H1 (cell line): ENCODE results near the gene SPEF1. TPM values are rescaled to one million over a fixed set of nuclear protein-coding genes. Genes with fewer than 3 reads are reported as not detected.

Experiments
- CTCF ChIA-PET: fragments of 300-600 bp; sonication (Branson Sonifier 250); formaldehyde crosslinking; loops from one replicate; lab custom pipeline; 2021; ENCODE audit not compliant: partially characterized antibody; lab: Charles Lee
- POLR2A ChIA-PET: fragments of 300-600 bp; sonication (Branson Sonifier 250); formaldehyde crosslinking; loops from one replicate; lab custom pipeline; 2021; ENCODE audit warnings: inconsistent platforms; ENCODE audit not compliant: partially characterized antibody; lab: Charles Lee
- DNase-seq, 2 experiments: peaks; one replicate each; pipeline versions ENCODE4 v3.0.0 to v3.0.0-alpha.2; 2010 to 2022; ENCODE audit warnings: low spot score in 2 of 2, low read depth in 1 of 2, mixed read lengths in 1 of 2
- FAIRE-seq: peaks from 2 replicates; lab custom pipeline; 2011; peaks lifted over from hg19 to GRCh38; lab: Jason Lieb, UNC
- H2AFZ ChIP-seq: 2 replicates; pipeline ENCODE4 v1.8.1; 2012; ENCODE audit warnings: low read length, inconsistent platforms
- H2AK5ac ChIP-seq: 2 replicates; pipeline ENCODE4 v1.6.1; 2013; ENCODE audit warnings: low read depth, low read length
- H2BK120ac ChIP-seq: replicated peaks from 2 replicates; pipeline ENCODE3; 2013; ENCODE audit warnings: low read depth, low read length, inconsistent platforms
- H2BK12ac ChIP-seq: 2 replicates; pipeline ENCODE4 v1.6.1; 2013; ENCODE audit warnings: low read depth, low read length
- H2BK15ac ChIP-seq: 2 replicates; pipeline ENCODE4 v1.6.1; 2013; ENCODE audit warnings: low read length
- H2BK20ac ChIP-seq: 2 replicates; pipeline ENCODE4 v1.6.1; 2013; ENCODE audit warnings: low read length
- H2BK5ac ChIP-seq: 2 replicates; pipeline ENCODE4 v1.6.1; 2013; ENCODE audit warnings: low read depth, low read length
- H3K14ac ChIP-seq: 2 replicates; pipeline ENCODE4 v1.6.1; 2013; ENCODE audit warnings: inconsistent platforms; ENCODE audit not compliant: insufficient read length
- H3K18ac ChIP-seq: 2 replicates; pipeline ENCODE4 v1.6.1; 2013; ENCODE audit warnings: low read length; ENCODE audit errors: extremely low read depth
- H3K23ac ChIP-seq: 2 replicates; pipeline ENCODE4 v1.6.1; 2013; ENCODE audit warnings: inconsistent platforms; ENCODE audit not compliant: insufficient read length
- H3K23me2 ChIP-seq: 2 replicates; pipeline ENCODE4 v1.6.1; 2013; ENCODE audit warnings: low read depth, low read length
- H3K27ac ChIP-seq: 2 replicates; pipeline ENCODE4 v1.6.1; 2011; ENCODE audit warnings: low read depth, low read length, inconsistent platforms
- H3K27me3 ChIP-seq, 4 experiments: replicated peaks in 1 of 4; 1 replicate in 1 of 4; 2 replicates in 3 of 4; pipeline versions ENCODE4 v1.6.1 to v1.8.1; 2011 to 2013; ENCODE audit warnings: low read length in 3 of 4, mild to moderate bottlenecking in 3 of 4, inconsistent platforms in 2 of 4, mixed read lengths in 2 of 4, moderate library complexity in 1 of 4; ENCODE audit not compliant: control insufficient read depth in 3 of 4, insufficient read depth in 3 of 4; ENCODE audit errors: extremely low read depth in 1 of 4
- H3K36me3 ChIP-seq, 4 experiments: 2 replicates each; pipeline versions ENCODE4 v1.6.1 to v1.8.1; 2011 to 2013; ENCODE audit warnings: mild to moderate bottlenecking in 4 of 4, low read length in 3 of 4, moderate library complexity in 2 of 4, control low read depth in 1 of 4, inconsistent platforms in 1 of 4; ENCODE audit not compliant: insufficient read depth in 4 of 4, control insufficient read depth in 2 of 4
- H3K4ac ChIP-seq: replicated peaks from 2 replicates; pipeline ENCODE3; 2013; ENCODE audit warnings: low read length, low read depth, mixed read lengths, inconsistent platforms; ENCODE audit not compliant: insufficient read length
- H3K4me1 ChIP-seq, 4 experiments: replicated peaks in 1 of 4; 1 replicate in 1 of 4; 2 replicates in 3 of 4; pipeline versions ENCODE4 v1.6.1 to v1.8.1; 2011 to 2013; ENCODE audit warnings: low read length in 3 of 4, inconsistent platforms in 2 of 4, mixed read lengths in 1 of 4; ENCODE audit not compliant: insufficient read depth in 4 of 4, control insufficient read depth in 3 of 4
- H3K4me2 ChIP-seq, 2 experiments: 2 replicates each; pipeline versions ENCODE4 v1.6.1 to v1.8.1; 2011 to 2013; ENCODE audit warnings: low read depth in 2 of 2, low read length in 2 of 2, control low read depth in 1 of 2, inconsistent platforms in 1 of 2, mild to moderate bottlenecking in 1 of 2; ENCODE audit not compliant: insufficient read depth in 1 of 2
- H3K4me3 ChIP-seq, 4 experiments: fragments of 200-600, 300-600 bp in 1 of 4; sonication (generic), shearing (Covaris generic), sonication (Bioruptor Twin) in 1 of 4; 2 replicates each; pipeline versions ENCODE4 v1.5.1 to v1.8.1; 2011 to 2016; ENCODE audit warnings: low read length in 4 of 4, low read depth in 3 of 4, control low read depth in 2 of 4, inconsistent platforms in 2 of 4, mild to moderate bottlenecking in 2 of 4, mixed read lengths in 1 of 4, moderate library complexity in 1 of 4; ENCODE audit not compliant: insufficient read depth in 2 of 4; ENCODE audit errors: extremely low read depth in 1 of 4
- H3K56ac ChIP-seq: replicated peaks from 2 replicates; pipeline ENCODE3; 2013; ENCODE audit warnings: low read depth, mild to moderate bottlenecking, mixed read lengths, low read length, inconsistent platforms; ENCODE audit not compliant: insufficient read length
- H3K79me1 ChIP-seq: 2 replicates; pipeline ENCODE4 v1.6.1; 2013; ENCODE audit warnings: low read depth, low read length, control low read depth
- H3K79me2 ChIP-seq, 2 experiments: 2 replicates each; pipeline versions ENCODE4 v1.6.1 to v1.8.1; 2012 to 2013; ENCODE audit warnings: low read length in 2 of 2, mild to moderate bottlenecking in 2 of 2, inconsistent platforms in 1 of 2; ENCODE audit not compliant: insufficient read depth in 2 of 2, control insufficient read depth in 1 of 2
- H3K9ac ChIP-seq, 4 experiments: replicated peaks in 1 of 4; 1 replicate in 1 of 4; 2 replicates in 3 of 4; pipeline versions ENCODE4 v1.6.1 to v1.8.1; 2011 to 2013; ENCODE audit warnings: low read depth in 3 of 4, low read length in 3 of 4, control low read depth in 2 of 4, mild to moderate bottlenecking in 2 of 4, moderate library complexity in 2 of 4, inconsistent platforms in 1 of 4; ENCODE audit errors: extremely low read depth in 1 of 4
- H3K9me3 ChIP-seq, 2 experiments: 2 replicates each; pipeline versions ENCODE4 v1.6.1 to v1.8.1; 2012 to 2013; ENCODE audit warnings: mild to moderate bottlenecking in 2 of 2, moderate library complexity in 2 of 2, control low read depth in 1 of 2, inconsistent platforms in 1 of 2, low read depth in 1 of 2, low read length in 1 of 2, mixed read lengths in 1 of 2; ENCODE audit not compliant: insufficient read depth in 2 of 2
- H4K20me1 ChIP-seq, 2 experiments: replicated peaks in 1 of 2; 2 replicates each; pipeline versions ENCODE3 to v1.8.1; 2011 to 2013; ENCODE audit warnings: inconsistent platforms in 2 of 2, low read length in 2 of 2, mild to moderate bottlenecking in 1 of 2; ENCODE audit not compliant: insufficient read depth in 2 of 2, control insufficient read depth in 1 of 2
- H4K5ac ChIP-seq: 2 replicates; pipeline ENCODE4 v1.6.1; 2013; ENCODE audit warnings: low read length, low read depth, mixed read lengths, inconsistent platforms; ENCODE audit not compliant: insufficient read length
- H4K8ac ChIP-seq: 2 replicates; pipeline ENCODE4 v1.8.0; 2013; ENCODE audit warnings: mild to moderate bottlenecking, moderate library complexity, low read length, inconsistent platforms; ENCODE audit not compliant: insufficient read depth; ENCODE audit errors: extremely low read depth
- H4K91ac ChIP-seq: replicated peaks from 2 replicates; pipeline ENCODE3; 2013; ENCODE audit warnings: low read length, mixed read lengths, inconsistent platforms; ENCODE audit not compliant: insufficient read length
- EP300 ChIP-seq, 2 experiments: IDR thresholded peaks; 1 replicate in 1 of 2; 2 replicates in 1 of 2; pipeline ENCODE4 v1.6.1; 2011 to 2012; ENCODE audit warnings: low read depth in 2 of 2, low read length in 2 of 2, mild to moderate bottlenecking in 2 of 2, borderline replicate concordance in 1 of 2, inconsistent platforms in 1 of 2, moderate library complexity in 1 of 2
- WGBS, 2 experiments: shearing (Covaris generic) in 1 of 2; methylation state at CpG; one replicate each; pipeline versions ENCODE4 v1.1.6 to v1.1.7; 2013 to 2015; ENCODE audit warnings: low lambda C conversion rate in 2 of 2, mixed read lengths in 2 of 2, inconsistent platforms in 1 of 2, low coverage in 1 of 2, missing lambda C conversion rate in 1 of 2; ENCODE audit not compliant: insufficient replicate concordance in 2 of 2, insufficient coverage in 1 of 2, insufficient read length in 1 of 2; ENCODE audit errors: extremely low coverage in 1 of 2, missing lambda C conversion rate in 1 of 2; 5-methylcytosine and 5-hydroxymethylcytosine counted together
- polyA plus RNA-seq, 7 experiments: library from polyadenylated mRNA; depleted of rRNA in 3 of 7; stranded (reverse) in 5 of 7; unstranded in 2 of 7; fragments of >200 nt in 5 of 7; fragments of 200-250 nt in 2 of 7; gene quantifications; 1 replicate in 5 of 7; 2 replicates in 1 of 7; 4 replicates in 1 of 7; pipeline versions ENCODE4 v1.2.1 to v1.2.3, GENCODE V29; 2011 to 2013; ENCODE audit warnings: missing spikeins in 2 of 7, mixed read lengths in 2 of 7
- total RNA-seq: library from RNA; stranded (reverse); fragmentation: NEBNext Ultra II Directional; extraction: Animal tissue kit (Norgen Biotek cat#: 25700); gene quantifications from 2 replicates; pipeline ENCODE4 v1.2.1, GENCODE V29; 2021

SPEF1 gene
- total and polyA plus RNA-seq, 2 of the 8 experiments (the other 6 are each of a cell fraction or from before 2014, with no cell fraction given) = 0.51 to 0.71 TPM

DNA sequence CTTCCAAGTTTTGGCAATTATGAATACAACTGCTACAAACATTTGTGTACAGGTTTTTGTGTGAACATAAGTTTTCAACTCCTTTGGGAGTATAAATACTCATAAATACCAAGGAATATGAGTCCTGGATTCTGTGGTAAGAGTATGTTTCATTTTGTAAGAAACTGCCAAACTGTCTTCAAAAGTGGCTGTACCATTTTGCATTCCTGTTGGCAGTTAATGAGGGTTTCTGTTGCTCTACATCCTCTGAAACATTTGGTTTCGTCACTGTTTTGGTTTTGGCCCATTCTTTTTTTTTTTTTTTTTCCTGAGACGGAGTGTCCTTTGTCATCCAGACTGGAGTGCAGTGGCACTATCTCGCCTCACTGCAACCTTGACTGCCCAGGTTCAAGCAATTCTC, 47.5 kb upstream of the SPEF1 start:
- Histone ChIP-seq H3K36me3 (no peaks in the 10 kb centered on the region), H3K9ac (no peak overlapping the region), H3K79me2 (no peaks in the 10 kb centered on the region), H2AK5ac (no peak overlapping the region), H2BK120ac (no peak overlapping the region), H4K20me1 (no peaks in the 10 kb centered on the region), H4K8ac (no peak overlapping the region), H3K27ac (no peak overlapping the region), H3K56ac (no peak overlapping the region), H3K79me1 (no peaks in the 10 kb centered on the region), H3K4me2 (no peak overlapping the region), H3K4me1 (no peaks in the 10 kb centered on the region), H3K14ac (no peak overlapping the region), H2AFZ (no peak overlapping the region), H3K4ac (no peak overlapping the region), H2BK20ac (no peak overlapping the region), H4K91ac (no peak overlapping the region), H2BK5ac (no peak overlapping the region), H4K5ac (no peak overlapping the region), H3K23ac (no peak overlapping the region), H3K27me3 (no peaks in the 10 kb centered on the region), H3K4me3 (no peak overlapping the region), H2BK12ac (no peak overlapping the region), H3K18ac (no peak overlapping the region), H2BK15ac (no peak overlapping the region), H3K9me3 (no peaks in the 10 kb centered on the region), H3K23me2 (no peaks in the 10 kb centered on the region)
- DNase-seq (no peak), FAIRE-seq (no peak)
- POLR2A ChIA-PET = interaction anchor here (0.6 kb wide), 1 partner anchor 50 kb away, joined by 3 read pairs; no protein-coding TSS in a partner anchor
- WGBS, 2 experiments = 87% methylated on average over 3 of the region's 3 CpGs; no CpG with 5 or more reads in 1 of the 2 experiments
- CTCF ChIA-PET = interaction anchor here (0.7 to 1.7 kb wide), 4 partner anchors 8 to 1937 kb away, joined by 3 to 7 read pairs (median 3); partner anchors contain the start of gene AP5S1
- no peak for TF ChIP-seq EP300 (IDR thresholded peaks at IDR 0.05; ENCODE audit: borderline replicate concordance in 1 of 2, low read depth in 2 of 2, low read length in 2 of 2)
